Measurements from ENCODE around the gene CREB3L2.
"Not testable (repeated sequence)": the region's sequence is repeated elsewhere in the genome, so short reads cannot be mapped to it uniquely, and the experiment has no call there.

Gene CREB3L2

GRCh38 chr7:138001529-138002095 is at the start of gene CREB3L2:
Gene CREB3L2, minus strand, starts transcription at chr7:138002086. Its CDS starts 381 bp downstream, at chr7:138001705.
- DNase-seq (ENCODE audit: low spot score), result peak; percentile 30
- FAIRE-seq, result no peak

- FAIRE-seq (no peak), DNase-seq (ENCODE audit: low spot score) (no peak)
These were observed 47.7 kb upstream of the CREB3L2 start for GRCh38 chr7:138049505-138050116.

DNA sequence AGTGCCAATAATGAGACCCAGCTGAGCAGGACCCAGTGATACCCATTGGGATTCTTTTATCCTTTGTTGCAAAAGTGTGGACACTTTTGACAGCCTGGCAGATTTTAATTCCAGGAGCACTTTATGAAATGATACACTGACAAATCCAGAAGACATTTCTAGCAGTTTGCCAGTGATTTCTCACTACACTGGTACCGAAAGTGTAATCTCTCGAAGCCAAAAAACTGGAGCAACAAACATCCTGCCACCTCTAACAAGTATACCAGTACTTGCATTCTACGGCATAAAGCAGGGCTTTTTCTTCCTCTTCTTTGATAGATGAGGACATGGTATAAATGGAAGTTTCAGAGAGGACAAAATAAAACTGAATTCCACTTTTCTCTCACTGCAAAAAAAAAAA is 46.0 kb upstream of the CREB3L2 start:
- DNase-seq (ENCODE audit: low spot score) (no peak), FAIRE-seq (no peak)

GRCh38 chr7:138044897-138045296 is 43.0 kb upstream of the CREB3L2 start:
- FAIRE-seq (no peak), DNase-seq (ENCODE audit: low spot score) (no peak)

DNA sequence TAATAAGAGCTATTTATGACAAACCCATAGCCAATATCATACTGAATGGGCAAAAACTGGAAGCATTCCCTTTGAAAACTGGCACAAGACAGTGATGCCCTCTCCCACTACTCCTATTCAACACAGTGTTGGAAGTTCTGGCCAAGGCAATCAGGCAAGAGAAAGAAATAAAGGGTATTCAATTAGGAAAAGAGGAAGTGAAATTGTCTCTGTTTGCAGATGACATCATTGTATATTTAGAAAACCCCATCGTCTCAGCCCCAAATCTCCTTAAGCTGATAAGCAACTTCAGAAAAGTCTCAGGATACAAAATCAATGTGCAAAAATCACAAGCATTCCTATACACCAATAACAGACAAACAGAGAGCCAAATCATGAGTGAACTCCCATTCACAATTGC is 38.2 kb upstream of the CREB3L2 start:
- not testable (repeated sequence) for FAIRE-seq; DNase-seq (ENCODE audit: low spot score)

DNA sequence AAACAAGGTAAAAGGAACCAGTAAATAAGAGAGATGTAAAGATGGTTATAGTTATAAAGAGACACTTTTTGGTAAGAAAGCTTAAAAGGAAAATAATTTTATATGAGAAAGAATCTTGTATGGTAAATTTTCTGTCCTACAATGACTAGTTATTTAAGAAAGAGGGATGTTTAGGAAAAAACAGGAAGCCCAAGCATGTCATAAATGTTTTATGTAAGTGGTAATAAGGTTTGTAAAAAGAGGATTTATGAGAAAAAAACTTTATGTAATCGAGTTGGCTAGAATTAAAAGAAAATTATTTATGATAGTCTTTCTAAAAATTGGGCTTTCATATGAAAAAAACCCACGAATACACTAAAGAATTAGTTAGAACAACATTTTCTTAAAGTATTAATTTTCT is 34.2 kb upstream of the CREB3L2 start:
- DNase-seq (ENCODE audit: low spot score), result no peak
- FAIRE-seq, result no peak

DNA sequence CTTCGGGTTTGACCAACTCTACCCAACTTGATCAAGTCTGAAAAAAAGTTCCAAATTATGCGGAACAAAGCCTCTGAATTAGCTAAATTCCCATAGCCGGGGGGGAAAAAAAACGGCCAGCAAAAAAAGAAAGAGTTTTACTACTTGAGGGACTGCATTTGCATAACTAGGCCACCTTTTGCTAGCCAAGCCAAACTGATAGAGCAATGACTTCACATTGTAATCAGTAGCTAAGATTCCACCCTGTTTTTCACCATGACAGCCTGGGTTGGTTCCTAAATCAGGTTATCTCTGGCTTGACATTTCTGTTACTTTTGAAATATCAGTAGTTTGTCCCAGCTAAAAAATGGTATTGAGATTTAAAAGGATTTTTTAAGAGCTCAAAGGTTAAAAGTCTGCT is 31.4 kb upstream of the CREB3L2 start:
- DNase-seq (ENCODE audit: low spot score) (no peak), FAIRE-seq (no peak)

DNA sequence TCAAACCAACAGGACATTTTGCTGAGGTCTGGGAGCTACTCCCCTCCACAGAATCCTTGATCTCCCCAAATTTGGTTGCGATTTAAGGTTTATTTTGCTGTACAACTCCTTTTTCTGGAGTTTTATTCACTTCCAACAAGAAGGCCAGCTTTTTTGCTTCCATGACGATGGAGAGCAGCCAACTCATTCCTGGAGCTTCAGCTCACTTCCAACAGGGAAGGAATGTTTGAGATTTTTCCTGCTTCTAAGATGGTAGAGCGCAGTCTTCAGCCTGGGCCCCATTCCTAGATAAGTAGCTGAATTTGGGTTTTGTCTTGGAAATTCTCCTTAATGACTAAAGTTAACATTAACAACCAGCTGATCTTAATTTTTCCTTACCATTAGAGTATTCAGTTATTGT is 30.9 kb upstream of the CREB3L2 start:
- DNase-seq (ENCODE audit: low spot score) (no peak), FAIRE-seq (no peak)

- FAIRE-seq, result no peak
- no peak for DNase-seq (ENCODE audit: low spot score)
These were observed 30.3 kb upstream of the CREB3L2 start for GRCh38 chr7:138032186-138032585.

GRCh38 chr7:138030679-138031351 is 28.9 kb upstream of the CREB3L2 start:
- no peak for DNase-seq (ENCODE audit: low spot score)

GRCh38 chr7:138029941-138030340 is 28.1 kb upstream of the CREB3L2 start:
- FAIRE-seq (no peak), DNase-seq (ENCODE audit: low spot score) (no peak)

More at GRCh38 chr7:138030679-138031351, 28.9 kb upstream of the CREB3L2 start:
- FAIRE-seq, result no peak

- DNase-seq (ENCODE audit: low spot score) (no peak), FAIRE-seq (no peak)
These were observed 27.2 kb upstream of the CREB3L2 start for GRCh38 chr7:138029126-138029525.

- DNase-seq (ENCODE audit: low spot score), result no peak
- FAIRE-seq, result no peak
These were observed 25.2 kb upstream of the CREB3L2 start for GRCh38 chr7:138027100-138027499.

DNA sequence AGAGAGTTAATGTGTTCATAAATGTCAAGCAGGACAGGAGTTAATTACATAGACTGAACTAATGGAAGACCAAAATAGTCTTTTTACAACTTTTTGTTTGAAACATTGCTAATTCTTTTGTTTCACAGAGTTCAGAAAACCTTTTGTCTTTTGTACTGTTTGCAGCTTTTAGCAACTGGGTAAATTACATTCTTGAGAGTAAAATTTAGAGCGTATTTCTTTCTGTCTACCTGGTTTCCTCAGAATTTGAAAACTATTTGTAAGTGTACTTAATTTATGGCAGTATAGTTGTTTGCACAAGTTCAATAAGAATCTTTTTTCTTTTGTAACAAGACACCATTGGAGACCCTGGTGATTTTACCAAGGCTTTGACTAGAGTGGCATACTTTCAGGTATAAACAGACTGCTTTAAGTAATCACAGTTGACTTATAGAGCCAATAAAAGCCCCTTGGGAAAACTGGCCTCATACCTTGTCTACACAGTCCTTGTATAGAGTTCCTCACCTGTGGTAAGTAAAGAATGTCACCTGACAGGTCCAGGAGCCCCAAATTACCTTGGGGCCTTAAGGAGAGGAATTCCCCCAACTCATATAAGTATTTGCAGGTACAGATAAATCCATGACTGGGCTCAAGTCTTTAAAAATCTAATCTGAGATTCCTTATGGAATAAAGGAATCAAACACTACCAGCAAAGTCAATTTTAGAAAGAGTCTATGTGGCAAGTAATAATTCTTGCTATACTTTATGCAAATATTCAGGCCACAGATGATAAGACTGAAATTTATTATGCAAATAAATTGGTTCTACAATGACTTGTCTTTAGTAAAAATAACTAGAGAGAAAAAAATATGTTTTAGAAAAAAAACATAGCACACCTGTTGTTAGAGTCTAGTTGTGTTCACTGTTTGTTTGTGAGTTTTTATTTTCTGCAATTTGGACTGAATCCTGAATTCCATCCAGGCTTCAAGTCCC is 23.6 kb upstream of the CREB3L2 start:
- no peak for DNase-seq (ENCODE audit: low spot score)
- no peak for FAIRE-seq

- DNase-seq (ENCODE audit: low spot score) (no peak), FAIRE-seq (no peak)
These were observed 22.9 kb upstream of the CREB3L2 start for GRCh38 chr7:138024765-138025164.

DNA sequence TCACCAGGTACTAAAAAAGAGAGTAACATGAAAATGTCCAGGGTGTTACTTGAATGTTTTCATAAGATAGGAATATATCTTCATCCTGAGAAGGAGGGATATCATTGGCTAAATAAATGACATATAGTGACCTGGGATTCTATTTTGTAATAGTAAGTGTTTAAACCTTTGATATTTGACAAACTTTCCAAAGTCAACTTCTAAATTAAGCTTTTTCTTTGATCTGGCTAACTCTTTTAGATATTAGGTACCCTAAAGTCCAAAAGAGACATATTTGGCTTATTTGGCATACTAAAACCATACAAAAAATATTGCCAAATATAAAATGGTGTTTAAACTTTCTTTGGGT is 22.4 kb upstream of the CREB3L2 start:
- DNase-seq (ENCODE audit: low spot score), result no peak
- FAIRE-seq, result no peak

GRCh38 chr7:138023618-138024342 is 21.9 kb upstream of the CREB3L2 start:
- DNase-seq (ENCODE audit: low spot score) (no peak), FAIRE-seq (no peak)

- FAIRE-seq, result no peak
- peak; percentile 18 for DNase-seq (ENCODE audit: low spot score)
These were observed 20.0 kb upstream of the CREB3L2 start for GRCh38 chr7:138021889-138022288.

DNA sequence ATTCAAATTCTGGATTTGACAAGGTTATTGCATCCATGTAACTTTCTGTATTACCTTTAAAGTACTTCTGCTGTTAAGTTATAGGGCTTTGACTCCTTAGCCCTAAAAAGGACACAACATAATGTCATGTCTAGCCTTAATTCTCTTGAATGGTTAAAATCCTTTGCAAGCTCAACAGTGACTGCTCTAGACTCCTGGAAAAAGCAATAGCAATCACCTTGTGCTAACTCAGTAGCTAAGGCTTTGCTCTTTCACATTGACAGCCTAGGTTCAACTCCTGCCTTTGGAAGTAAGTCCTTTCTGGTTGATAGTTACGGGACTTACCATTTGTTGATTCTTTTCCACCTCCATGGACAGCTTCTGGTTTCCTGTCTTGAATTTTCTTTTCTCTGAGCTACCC is 16.1 kb upstream of the CREB3L2 start:
- FAIRE-seq (no peak), DNase-seq (ENCODE audit: low spot score) (no peak)

DNA sequence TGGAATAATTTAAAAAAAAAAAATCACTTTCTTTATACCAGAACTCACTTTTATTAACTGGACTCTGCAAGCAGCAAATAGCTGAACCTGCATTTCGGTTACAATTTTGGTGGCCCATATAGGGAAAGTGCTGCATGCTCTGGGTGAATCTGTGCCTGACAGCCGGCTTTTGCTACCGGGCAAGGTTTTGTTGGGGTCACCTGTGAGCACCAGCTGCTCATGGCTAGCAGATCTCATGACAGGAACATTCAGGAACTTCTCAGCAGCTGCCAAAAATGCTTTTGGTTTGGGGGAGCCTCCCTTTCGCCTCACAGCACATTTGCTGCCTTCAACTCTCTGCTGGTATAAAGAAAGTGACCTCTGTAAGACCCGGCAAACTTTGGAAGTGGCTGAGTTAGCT is 13.2 kb upstream of the CREB3L2 start:
- FAIRE-seq (no peak), DNase-seq (ENCODE audit: low spot score) (no peak)

DNA sequence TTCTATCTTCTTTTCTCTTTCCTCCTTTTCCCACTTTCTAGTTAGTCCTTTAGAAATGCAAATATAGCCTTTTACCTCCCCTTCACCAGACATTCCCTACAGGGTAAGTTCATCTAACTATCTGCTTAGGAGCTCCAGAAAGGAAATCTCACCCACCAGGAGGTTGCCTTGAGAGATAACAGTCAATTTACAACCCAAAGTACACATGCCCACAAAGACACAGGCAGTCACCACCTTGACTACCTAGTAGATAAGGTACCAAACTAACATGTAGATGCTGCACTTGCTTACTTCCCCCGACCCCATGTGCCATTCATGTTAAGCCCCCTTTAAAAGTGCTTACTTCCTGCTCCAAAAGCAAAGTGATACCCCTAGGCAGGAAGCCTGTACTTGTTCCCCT is 12.8 kb upstream of the CREB3L2 start:
- no peak for FAIRE-seq
- no peak for DNase-seq (ENCODE audit: low spot score)
